Keratinocyte (primary cell): Measurements from ENCODE around the gene SLFN11.

Source experiments
- CTCF ChIP-seq, 3 experiments: IDR thresholded peaks in 1 of 3; conservative IDR thresholded peaks in 1 of 3; optimal IDR thresholded peaks in 1 of 3; 2 replicates in 2 of 3; 3 replicates in 1 of 3; pipeline versions ENCODE3 to v1.5.1; 2011; ENCODE audit warnings: low read length in 3 of 3, mild to moderate bottlenecking in 3 of 3, moderate library complexity in 2 of 3, control low read depth in 1 of 3, inconsistent platforms in 1 of 3; ENCODE audit not compliant: insufficient read depth in 2 of 3; ENCODE audit errors: extremely low read depth in 1 of 3
- EZH2 ChIP-seq: IDR thresholded peaks from one replicate; pipeline ENCODE4 v1.6.1; 2012; ENCODE audit warnings: inconsistent platforms, mild to moderate bottlenecking, low read length, moderate library complexity

- TF ChIP-seq CTCF (optimal IDR thresholded peaks at IDR 0.05 in 1 of 3, IDR thresholded peaks at IDR 0.05 in 1 of 3, conservative IDR thresholded peaks at IDR 0.05 in 1 of 3; ENCODE audit: extremely low read depth in 1 of 3, insufficient read depth in 2 of 3, low read length in 3 of 3) (no peak), EZH2 (no peak)
These were observed 16.7 kb upstream of the SLFN11 start for GRCh38 chr17:35390156-35390555.
